Mesenchymal stem cell (in vitro differentiated cells and primary cell): ENCODE data around the gene FCRLB. TPM values are rescaled to one million over a fixed set of nuclear protein-coding genes. Genes with fewer than 3 reads are reported as not detected.

ENCODE experiments used
- DNase-seq: peaks from one replicate; pipeline ENCODE4 v3.0.0-alpha.2; 2013
- H2AFZ ChIP-seq: one replicate; pipeline ENCODE4 v1.6.1; 2013; ENCODE audit warnings: low read depth, mild to moderate bottlenecking, control low read depth, inconsistent platforms, low read length, moderate library complexity
- H2AK5ac ChIP-seq: 2 replicates; pipeline ENCODE4 v1.6.1; 2013; ENCODE audit warnings: low read length, moderate library complexity, mild to moderate bottlenecking, inconsistent platforms; ENCODE audit not compliant: severe bottlenecking
- H2BK120ac ChIP-seq: one replicate; pipeline ENCODE4 v1.6.1; 2013; ENCODE audit warnings: low read depth, mild to moderate bottlenecking, inconsistent platforms, low read length, moderate library complexity
- H2BK12ac ChIP-seq, 2 experiments: one replicate each; pipeline ENCODE4 v1.6.1; 2013; ENCODE audit warnings: inconsistent platforms in 2 of 2, low read length in 2 of 2, mild to moderate bottlenecking in 2 of 2, moderate library complexity in 2 of 2, control low read depth in 1 of 2
- H2BK15ac ChIP-seq: one replicate; pipeline ENCODE4 v1.6.1; 2013; ENCODE audit warnings: mild to moderate bottlenecking, low read depth, inconsistent platforms; ENCODE audit not compliant: poor library complexity, severe bottlenecking
- H2BK5ac ChIP-seq: 2 replicates; pipeline ENCODE4 v1.6.1; 2013; ENCODE audit warnings: low read depth, mild to moderate bottlenecking, low read length, control low read depth, inconsistent platforms; ENCODE audit not compliant: poor library complexity, severe bottlenecking
- H3K14ac ChIP-seq, 2 experiments: one replicate each; pipeline ENCODE4 v1.6.1; 2013; ENCODE audit warnings: inconsistent platforms in 2 of 2, low read length in 2 of 2, control low read depth in 1 of 2, mild to moderate bottlenecking in 1 of 2, moderate library complexity in 1 of 2
- H3K18ac ChIP-seq, 2 experiments: one replicate each; pipeline ENCODE4 v1.6.1; 2013; ENCODE audit warnings: inconsistent platforms in 2 of 2, low read length in 2 of 2, control low read depth in 1 of 2, low read depth in 1 of 2, mild to moderate bottlenecking in 1 of 2
- H3K23ac ChIP-seq, 2 experiments: one replicate each; pipeline ENCODE4 v1.6.1; 2013; ENCODE audit warnings: inconsistent platforms in 2 of 2, low read length in 2 of 2, mild to moderate bottlenecking in 2 of 2, moderate library complexity in 2 of 2, control low read depth in 1 of 2
- H3K27ac ChIP-seq: 2 replicates; pipeline ENCODE4 v1.5.1; 2013; ENCODE audit warnings: mild to moderate bottlenecking, moderate library complexity, low read length, control low read depth, inconsistent platforms; ENCODE audit not compliant: poor library complexity, severe bottlenecking
- H3K27me3 ChIP-seq, 2 experiments: 2 replicates each; pipeline versions ENCODE4 v1.6.1 to v1.7.0; 2013; ENCODE audit warnings: low read length in 2 of 2, mild to moderate bottlenecking in 2 of 2, moderate library complexity in 2 of 2, control low read depth in 1 of 2, inconsistent platforms in 1 of 2; ENCODE audit not compliant: control insufficient read depth in 1 of 2, insufficient read depth in 1 of 2
- H3K36me3 ChIP-seq, 2 experiments: 2 replicates each; pipeline versions ENCODE4 v1.6.1 to v1.7.0; 2013; ENCODE audit warnings: low read length in 2 of 2, control low read depth in 1 of 2, inconsistent platforms in 1 of 2, low read depth in 1 of 2, mild to moderate bottlenecking in 1 of 2; ENCODE audit not compliant: insufficient read depth in 2 of 2, control insufficient read depth in 1 of 2
- H3K4ac ChIP-seq, 2 experiments: one replicate each; pipeline ENCODE4 v1.6.1; 2013; ENCODE audit warnings: inconsistent platforms in 2 of 2, low read length in 2 of 2, mild to moderate bottlenecking in 2 of 2, moderate library complexity in 2 of 2, control low read depth in 1 of 2, low read depth in 1 of 2
- H3K4me1 ChIP-seq: 2 replicates; pipeline ENCODE4 v1.6.1; 2013; ENCODE audit warnings: low read depth, low read length, control low read depth; ENCODE audit not compliant: control insufficient read depth, insufficient read depth
- H3K4me2 ChIP-seq: 2 replicates; pipeline ENCODE4 v1.6.1; 2013; ENCODE audit warnings: low read length, mild to moderate bottlenecking, inconsistent platforms; ENCODE audit not compliant: poor library complexity, severe bottlenecking
- H3K4me3 ChIP-seq, 2 experiments: 2 replicates each; pipeline versions ENCODE4 v1.5.1 to v1.7.0; 2013; ENCODE audit warnings: low read length in 2 of 2, mild to moderate bottlenecking in 2 of 2, control low read depth in 1 of 2, low read depth in 1 of 2; ENCODE audit not compliant: insufficient read depth in 1 of 2
- H3K79me1 ChIP-seq: replicated peaks from 2 replicates; pipeline ENCODE4 v1.6.1; 2013; ENCODE audit warnings: mild to moderate bottlenecking, control low read depth, low read length, inconsistent platforms; ENCODE audit not compliant: poor library complexity, severe bottlenecking
- H3K9ac ChIP-seq: 2 replicates; pipeline ENCODE4 v1.7.0; 2013; ENCODE audit warnings: mild to moderate bottlenecking, low read length, moderate library complexity
- H3K9me3 ChIP-seq: 2 replicates; pipeline ENCODE4 v1.7.0; 2013; ENCODE audit warnings: mild to moderate bottlenecking, low read length; ENCODE audit not compliant: control insufficient read depth
- H4K8ac ChIP-seq: one replicate; pipeline ENCODE4 v1.6.1; 2013; ENCODE audit warnings: inconsistent platforms, mild to moderate bottlenecking, low read length, moderate library complexity
- H4K91ac ChIP-seq: one replicate; pipeline ENCODE4 v1.6.1; 2013; ENCODE audit warnings: mild to moderate bottlenecking, low read length, inconsistent platforms
- WGBS: methylation state at CpG from one replicate; pipeline ENCODE4 v1.1.7; 2013; ENCODE audit warnings: mixed read lengths; 5-methylcytosine and 5-hydroxymethylcytosine counted together
- small RNA-seq: library from polyadenylated mRNA; stranded (forward); fragments of <200 nt; extraction: miRNeasy Mini kit (QIAGEN cat#:217004); gene quantifications from one replicate; pipeline ENCODE3, GENCODE V24; 2013; ENCODE audit warnings: low read depth

FCRLB gene

DNA sequence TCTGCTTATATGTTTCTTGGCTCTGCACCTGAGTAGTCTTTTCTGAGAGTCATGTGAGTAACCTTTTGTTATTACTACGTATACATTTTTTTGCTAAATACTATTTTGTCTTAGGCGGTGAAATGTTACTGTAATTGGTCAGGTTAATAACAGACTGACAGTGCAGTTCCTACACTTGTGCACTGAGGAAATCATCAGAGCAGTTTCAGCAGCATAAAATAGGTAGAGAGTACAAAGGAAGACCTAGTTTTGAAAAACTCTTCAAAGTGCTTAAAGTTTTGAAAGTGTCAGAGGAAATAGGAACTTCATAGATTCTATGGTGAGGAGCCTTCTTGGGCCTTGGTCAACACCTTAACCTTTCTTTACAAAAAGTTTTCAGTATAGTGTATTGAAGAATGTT lies 55.9 kb downstream of the FCRLB start:
- H3K4me3 ChIP-seq: no peak overlapping the region
- no peaks in the 10 kb centered on the region for H3K9me3 ChIP-seq
- H3K23ac ChIP-seq: no peak overlapping the region
- H3K18ac ChIP-seq: no peak overlapping the region
- no peak overlapping the region for H2BK12ac ChIP-seq
- DNase-seq: no peak
- WGBS: 100% methylated on average over 2 of the region's 2 CpGs
- H2AFZ ChIP-seq: no peak overlapping the region
- H3K27ac ChIP-seq: no peak overlapping the region
- no peak overlapping the region for H2BK120ac ChIP-seq
- H3K4ac ChIP-seq: no peak overlapping the region
- no peak overlapping the region for H2AK5ac ChIP-seq
- H4K8ac ChIP-seq: no peak overlapping the region
- peaks cover 12% of the 10 kb centered on the region for H3K79me1 ChIP-seq
- H3K36me3 ChIP-seq: peaks cover 3 to 10% of the 10 kb centered on the region in 2 experiments
- no peak overlapping the region for H3K4me2 ChIP-seq
- H2BK5ac ChIP-seq: no peak overlapping the region
- H3K27me3 ChIP-seq: no peaks in the 10 kb centered on the region
- H3K14ac ChIP-seq: no peak overlapping the region
- no peak overlapping the region for H4K91ac ChIP-seq
- no peak overlapping the region for H2BK15ac ChIP-seq
- no peak overlapping the region for H3K9ac ChIP-seq
- peaks cover 1% of the 10 kb centered on the region for H3K4me1 ChIP-seq

Small RNA genes lying within 50 kb of the gene (small RNA-seq; reads per million reads assigned to genes)
- gene RF00019: not detected
- not detected for gene RN7SL466P
